Progenitor cell of endocrine pancreas (in vitro differentiated cells): Measurements from ENCODE around the gene TRAPPC13. TPM values are rescaled to one million over a fixed set of nuclear protein-coding genes. Genes with fewer than 3 reads are reported as not detected.

Experiments
- DNase-seq: peaks from one replicate; pipeline ENCODE4 v3.0.0; 2021; ENCODE audit warnings: low spot score; ENCODE audit not compliant: unreplicated experiment
- H3K27ac Mint-ChIP-seq: 2 replicates; pipeline ENCODE4 v1.8.0; 2021; ENCODE audit warnings: mild to moderate bottlenecking, moderate library complexity, mixed read lengths
- H3K27me3 Mint-ChIP-seq: 2 replicates; pipeline ENCODE4 v1.8.0; 2021; ENCODE audit warnings: mixed read lengths
- H3K36me3 Mint-ChIP-seq: 2 replicates; pipeline ENCODE4 v1.8.0; 2022; ENCODE audit warnings: mixed read lengths; ENCODE audit not compliant: insufficient read depth
- H3K4me1 Mint-ChIP-seq: 2 replicates; pipeline ENCODE4 v1.8.0; 2021; ENCODE audit warnings: low read depth, mixed read lengths
- H3K4me3 Mint-ChIP-seq: 2 replicates; pipeline ENCODE4 v1.8.0; 2021; ENCODE audit warnings: low read depth, mild to moderate bottlenecking, moderate library complexity, mixed read lengths
- H3K9me3 Mint-ChIP-seq: 2 replicates; pipeline ENCODE4 v1.8.0; 2021; ENCODE audit warnings: low read depth, mixed read lengths
- CTCF ChIP-seq: fragments of 200-600 bp; sonication (generic); IDR thresholded peaks from one replicate; pipeline ENCODE4 v1.5.0; 2021; ENCODE audit warnings: antibody characterized with exemption, mild to moderate bottlenecking; ENCODE audit not compliant: unreplicated experiment
- total RNA-seq: library from RNA; stranded (reverse); gene quantifications from 2 replicates; pipeline ENCODE4 v1.2.1, GENCODE V29; 2021

TRAPPC13 gene
- total RNA-seq, 1 donor from 2014 or later = 22.8 TPM

- Mint-ChIP-seq H3K4me1 (no peaks in the 10 kb centered on the region), H3K36me3 (peaks cover 14% of the 10 kb centered on the region), H3K27me3 (no peaks in the 10 kb centered on the region), H3K4me3 (no peak overlapping the region), H3K9me3 (no peaks in the 10 kb centered on the region), H3K27ac (no peak overlapping the region)
- no peak for TF ChIP-seq CTCF
- no peak for DNase-seq
These were observed 74.5 kb downstream of the TRAPPC13 start for GRCh38 chr5:65699338-65699737.

- H3K4me3 Mint-ChIP-seq = no peak overlapping the region
- H3K36me3 Mint-ChIP-seq = peaks cover 14% of the 10 kb centered on the region
- no peak for DNase-seq
- no peaks in the 10 kb centered on the region for H3K4me1 Mint-ChIP-seq
- no peaks in the 10 kb centered on the region for H3K27me3 Mint-ChIP-seq
- H3K9me3 Mint-ChIP-seq = no peaks in the 10 kb centered on the region
- no peak for TF ChIP-seq CTCF
- no peak overlapping the region for H3K27ac Mint-ChIP-seq
These were observed 77.2 kb downstream of the TRAPPC13 start for GRCh38 chr5:65702036-65702435.

- no peak overlapping the region for H3K27ac Mint-ChIP-seq
- no peak for DNase-seq
- H3K36me3 Mint-ChIP-seq = peaks cover 12% of the 10 kb centered on the region
- H3K4me3 Mint-ChIP-seq = no peak overlapping the region
- H3K4me1 Mint-ChIP-seq = no peaks in the 10 kb centered on the region
- TF ChIP-seq CTCF = no peak
- no peaks in the 10 kb centered on the region for H3K9me3 Mint-ChIP-seq
- H3K27me3 Mint-ChIP-seq = no peaks in the 10 kb centered on the region
These were observed 79.9 kb downstream of the TRAPPC13 start for GRCh38 chr5:65704621-65705239.

- Mint-ChIP-seq H3K4me1 (no peaks in the 10 kb centered on the region), H3K9me3 (no peaks in the 10 kb centered on the region), H3K4me3 (no peak overlapping the region), H3K27me3 (no peaks in the 10 kb centered on the region), H3K27ac (no peak overlapping the region), H3K36me3 (peaks cover 11% of the 10 kb centered on the region)
- TF ChIP-seq CTCF = no peak
- DNase-seq = no peak
These were observed 82.8 kb downstream of the TRAPPC13 start for GRCh38 chr5:65707663-65708062.

- TF ChIP-seq CTCF = no peak
- Mint-ChIP-seq H3K27ac (no peak overlapping the region), H3K36me3 (peaks cover 8% of the 10 kb centered on the region), H3K4me3 (no peak overlapping the region), H3K4me1 (no peaks in the 10 kb centered on the region), H3K27me3 (no peaks in the 10 kb centered on the region), H3K9me3 (no peaks in the 10 kb centered on the region)
- DNase-seq = no peak
These were observed 83.3 kb downstream of the TRAPPC13 start for GRCh38 chr5:65708145-65708544.

Other genes with a start within 250 kb of the TRAPPC13 start
- 12.3 and 13.0 TPM in 2 replicates for gene ADAMTS6, start 143.1 kb upstream of the TRAPPC13 start, total RNA-seq
- 36.3 and 39.0 TPM in 2 replicates for gene CENPK, start 61.9 kb upstream of the TRAPPC13 start, total RNA-seq
- 55.5 and 56.9 TPM in 2 replicates for gene PPWD1, start 61.7 kb upstream of the TRAPPC13 start, total RNA-seq
- gene TRIM23, start 694 bp upstream of the TRAPPC13 start, total RNA-seq = 14.9 and 17.1 TPM in 2 replicates
- gene SHLD3, start within 50 bp of the TRAPPC13 start, total RNA-seq = 4.0 and 4.2 TPM in 2 replicates
- gene SGTB, start 97.1 kb downstream of the TRAPPC13 start, total RNA-seq = 7.8 and 10.7 TPM in 2 replicates
- 65.1 and 69.4 TPM in 2 replicates for gene NLN, start 97.2 kb downstream of the TRAPPC13 start, total RNA-seq